Liver (tissue), 3 donors: ENCODE measurements around the gene FUBP1.

ENCODE experiments used
- ATF3 ChIP-seq: IDR thresholded peaks from 2 replicates; pipeline ENCODE4 v1.6.1; 2016; ENCODE audit warnings: antibody characterized with exemption
- CTCF ChIP-seq: fragments of 150-350 bp; IDR thresholded peaks from 2 replicates; pipeline ENCODE4 v1.5.1; 2017; ENCODE audit warnings: improper control_type of control experiment, low read depth, low read length; ENCODE audit not compliant: missing input control
- FOXA1 ChIP-seq: IDR thresholded peaks from 2 replicates; pipeline ENCODE4 v1.6.1; 2016; ENCODE audit warnings: antibody characterized with exemption
- HNF4A ChIP-seq, 2 donors: conservative IDR thresholded peaks; 2 replicates each; pipeline ENCODE4 v1.6.1; 2016; ENCODE audit warnings: antibody characterized with exemption in 2 of 2, mild to moderate bottlenecking in 2 of 2
- RAD21 ChIP-seq, 2 donors: IDR thresholded peaks; 2 replicates each; pipeline ENCODE4 v1.6.1; 2016; ENCODE audit warnings: antibody characterized with exemption in 2 of 2, mild to moderate bottlenecking in 2 of 2
- REST ChIP-seq: IDR thresholded peaks from 2 replicates; pipeline ENCODE4 v1.6.1; 2016; ENCODE audit warnings: antibody characterized with exemption, mild to moderate bottlenecking
- RXRA ChIP-seq, 2 donors: IDR thresholded peaks; 2 replicates each; pipeline ENCODE4 v1.6.1; 2017 to 2018; ENCODE audit warnings: antibody characterized with exemption in 2 of 2, mild to moderate bottlenecking in 1 of 2
- SP1 ChIP-seq: IDR thresholded peaks from 2 replicates; pipeline ENCODE4 v1.6.1; 2018; ENCODE audit warnings: antibody characterized with exemption, mild to moderate bottlenecking
- TAF1 ChIP-seq: conservative IDR thresholded peaks from 2 replicates; pipeline ENCODE4 v1.6.1; 2016; ENCODE audit warnings: antibody characterized with exemption, mild to moderate bottlenecking
- YY1 ChIP-seq: IDR thresholded peaks from 2 replicates; pipeline ENCODE4 v1.6.1; 2016; ENCODE audit warnings: antibody characterized with exemption, mild to moderate bottlenecking
- ZBTB33 ChIP-seq: IDR thresholded peaks from 2 replicates; pipeline ENCODE4 v1.6.1; 2016; ENCODE audit warnings: antibody characterized with exemption
- TF ChIP-seq, protein P1 (sequence below): IDR thresholded peaks from 2 replicates; pipeline ENCODE4 v1.6.1; 2016; ENCODE audit warnings: antibody characterized with exemption
- donor health status: healthy.
- donor health status: healthy.

- TF ChIP-seq CTCF (no peak), YY1 (no peak), ATF3 (no peak), SP1 (no peak), RXRA (IDR thresholded peaks at IDR 0.05) (no peak), RAD21 (IDR thresholded peaks at IDR 0.05) (no peak), REST (no peak), TAF1 (no peak), FOXA1 (no peak), ZBTB33 (no peak), HNF4A (conservative IDR thresholded peaks at IDR 0.05) (no peak)
- TF ChIP-seq, protein P1, sequence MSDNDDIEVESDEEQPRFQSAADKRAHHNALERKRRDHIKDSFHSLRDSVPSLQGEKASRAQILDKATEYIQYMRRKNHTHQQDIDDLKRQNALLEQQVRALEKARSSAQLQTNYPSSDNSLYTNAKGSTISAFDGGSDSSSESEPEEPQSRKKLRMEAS: no peak
Observed at GRCh38 chr1:77958391-77958790, 20.5 kb downstream of the FUBP1 start.
